Activated CD4-positive, CD25-positive, alpha-beta regulatory T cell treated with anti-CD3 and anti-CD28 coated beads, Interleukin-2, amount 50 U/mL, for 72 hours (primary cell): ENCODE data around the gene CHIC2.
A peak's percentile ranks its signal among the peaks of the same experiment; 100 is the strongest.
"Not testable (repeated sequence)": the region's sequence is repeated elsewhere in the genome, so short reads cannot be mapped to it uniquely, and the experiment has no call there.

ENCODE experiments used
- DNase-seq: peaks from one replicate; pipeline ENCODE4 v3.0.0; 2021

The CHIC2 gene

GRCh38 chr4:54064317-54065111 lies at the start of gene CHIC2:
TSS of gene CHIC2 (minus strand) at chr4:54064605. CDS start at chr4:54064300, 305 bp downstream.
- peak; percentile 97 for DNase-seq

GRCh38 chr4:54113206-54113605 lies 48.8 kb upstream of the CHIC2 start:
- DNase-seq = not testable (repeated sequence)

DNA sequence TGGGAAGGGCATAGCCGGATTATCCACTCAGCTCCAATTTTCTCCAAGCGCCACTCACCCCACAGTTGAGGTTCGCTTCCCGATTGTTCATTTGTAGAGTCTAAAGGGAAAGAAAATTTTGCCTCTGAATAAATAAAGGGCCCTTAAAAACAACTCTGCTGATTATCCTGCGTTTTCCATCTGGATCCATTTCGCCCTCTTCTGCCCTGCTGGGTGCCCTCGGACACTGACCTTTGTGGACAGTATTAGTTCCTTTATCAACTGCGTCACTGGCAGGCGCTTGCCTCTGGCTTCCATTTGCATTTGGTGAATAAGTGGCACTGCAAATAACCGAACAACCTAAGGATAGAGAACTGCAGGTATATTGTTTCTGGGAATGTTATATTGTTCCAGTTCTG lies 45.6 kb upstream of the CHIC2 start:
- DNase-seq = no peak

- no peak for DNase-seq
Measured at GRCh38 chr4:54109241-54110018, 45.0 kb upstream of the CHIC2 start.

DNA sequence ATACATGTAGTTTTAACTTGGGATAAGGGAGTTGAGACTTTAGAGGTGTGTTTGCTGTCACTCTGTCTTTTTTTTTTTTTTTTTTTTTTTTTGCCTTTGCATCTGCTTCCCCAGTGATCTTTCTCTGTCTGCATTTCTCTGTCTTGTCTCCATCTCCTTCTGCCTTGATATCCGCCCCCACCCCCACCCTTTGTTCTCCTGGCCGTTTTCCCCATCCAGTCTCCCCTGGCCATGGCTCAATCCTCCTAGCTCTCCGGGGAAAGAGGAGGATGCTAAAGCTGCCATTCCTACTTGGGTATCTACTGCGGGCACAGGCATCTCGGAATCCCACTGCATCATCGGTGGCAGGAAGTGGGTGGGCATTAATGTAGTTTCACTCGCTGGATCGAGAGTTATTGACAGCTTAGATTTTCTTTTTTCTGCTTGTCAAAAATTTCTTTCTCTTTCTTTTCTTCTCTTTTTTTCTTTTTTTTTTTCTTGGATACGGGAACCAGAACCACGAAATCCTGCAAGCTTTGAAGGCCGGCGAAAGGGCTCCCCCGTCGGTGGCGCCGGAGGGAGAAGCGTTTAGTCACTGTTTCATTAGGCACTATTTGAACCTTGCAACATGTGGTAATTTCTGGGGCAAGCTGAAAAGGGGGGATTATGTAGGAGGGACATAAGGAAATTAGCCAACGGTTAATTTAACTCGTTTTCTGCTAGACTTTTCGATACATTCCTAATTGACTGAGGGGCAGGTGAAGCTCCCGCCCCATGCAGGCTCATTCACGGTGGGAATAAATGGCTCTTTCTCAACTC lies 43.7 kb upstream of the CHIC2 start:
- DNase-seq = no peak

- DNase-seq = no peak
Measured at GRCh38 chr4:54104907-54105306, 40.5 kb upstream of the CHIC2 start.

GRCh38 chr4:54103190-54103574 lies 38.8 kb upstream of the CHIC2 start:
- DNase-seq = no peak

DNA sequence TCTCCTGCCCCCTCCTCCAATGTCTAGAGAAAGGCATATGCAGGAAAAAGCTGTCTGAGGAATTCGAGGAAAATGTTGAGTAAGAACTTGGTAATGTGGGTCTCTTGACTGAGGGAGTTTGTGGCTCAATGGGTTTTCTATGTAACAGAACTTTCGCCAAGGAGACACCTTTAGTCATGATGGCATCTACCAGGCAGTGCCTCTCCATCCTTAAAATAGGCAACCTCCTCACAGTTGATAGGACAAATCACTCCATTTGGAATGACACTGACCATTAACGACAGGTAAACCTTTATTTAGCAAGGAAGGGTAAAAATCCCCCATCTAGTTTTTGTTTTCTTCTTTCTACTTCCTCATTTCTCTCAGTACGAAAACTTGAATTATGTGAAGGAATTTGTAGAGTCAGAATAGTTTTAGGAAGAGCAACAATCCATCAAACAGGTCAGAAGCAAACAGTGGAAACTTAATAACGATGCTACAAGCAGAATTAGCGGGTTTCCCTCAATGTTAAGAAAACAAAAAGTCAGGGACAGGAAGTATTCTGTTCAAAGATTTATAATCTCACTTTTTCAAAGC lies 38.2 kb upstream of the CHIC2 start:
- DNase-seq = no peak

- no peak for DNase-seq
Measured at GRCh38 chr4:54101190-54102041, 37.0 kb upstream of the CHIC2 start.

- no peak for DNase-seq
Measured at GRCh38 chr4:54100595-54101189, 36.3 kb upstream of the CHIC2 start.

DNA sequence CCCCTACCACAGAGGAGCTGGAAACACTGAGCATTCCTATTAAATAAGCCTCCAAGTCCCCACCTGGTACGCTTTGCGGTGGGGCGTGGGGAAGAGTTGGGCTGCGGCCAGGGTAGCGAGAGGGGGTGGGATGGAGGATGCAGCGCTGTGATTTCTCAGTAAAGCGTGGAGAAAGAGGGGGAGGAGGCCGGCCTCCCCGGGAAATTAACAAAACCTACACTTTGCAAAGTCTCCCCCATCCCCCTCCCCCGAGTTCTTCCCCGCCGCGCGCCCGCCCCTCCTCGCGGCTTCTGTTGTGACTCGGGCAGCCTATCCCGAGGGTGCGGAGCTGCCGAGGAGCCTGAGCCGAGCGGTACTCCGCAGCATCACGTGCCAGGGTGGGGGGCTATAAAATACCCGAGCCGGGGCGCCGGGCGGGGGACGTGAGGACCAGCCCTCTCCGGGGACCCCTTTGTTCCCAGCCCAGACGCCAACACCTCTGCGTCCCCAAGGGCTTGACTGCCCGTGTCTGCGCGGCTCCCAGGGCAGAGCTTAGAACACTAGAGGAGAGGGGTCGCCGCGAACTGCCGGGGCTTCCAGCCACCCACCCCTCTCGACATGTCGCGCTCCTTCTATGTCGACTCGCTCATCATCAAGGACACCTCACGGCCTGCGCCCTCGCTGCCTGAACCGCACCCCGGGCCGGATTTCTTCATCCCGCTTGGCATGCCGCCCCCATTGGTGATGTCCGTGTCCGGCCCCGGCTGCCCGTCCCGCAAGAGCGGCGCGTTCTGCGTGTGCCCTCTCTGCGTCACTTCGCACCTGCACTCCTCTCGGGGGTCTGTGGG lies 35.6 kb upstream of the CHIC2 start, which contains the start of gene GSX2:
Gene GSX2 (plus strand): TSS at position 416 of the 827 bp plus-strand sequence. CDS start 182 bp downstream, at position 598.
- no peak for DNase-seq

- no peak for DNase-seq
Measured at GRCh38 chr4:54099287-54099747, 34.9 kb upstream of the CHIC2 start.

GRCh38 chr4:54098375-54098774 lies 34.0 kb upstream of the CHIC2 start:
- no peak for DNase-seq

- no peak for DNase-seq
Measured at GRCh38 chr4:54097152-54097551, 32.7 kb upstream of the CHIC2 start.

- no peak for DNase-seq
Measured at GRCh38 chr4:54096295-54096962, 32.0 kb upstream of the CHIC2 start.

- DNase-seq = no peak
Measured at GRCh38 chr4:54095110-54095825, 30.9 kb upstream of the CHIC2 start.

GRCh38 chr4:54094451-54094850 lies 30.0 kb upstream of the CHIC2 start:
- DNase-seq = no peak

GRCh38 chr4:54093324-54094240 lies 29.2 kb upstream of the CHIC2 start:
- DNase-seq = no peak
